Esophagus muscularis mucosa (tissue), 4 donors: Measurements from ENCODE around the gene SCLT1.

Experiments
- CTCF ChIP-seq, 3 experiments: fragments of 200-600 bp in 2 of 3; fragments of 450-650 bp in 1 of 3; sonication (generic) in 2 of 3; IDR thresholded peaks; one replicate each; pipeline ENCODE4 v1.5.1; 2017 to 2019; ENCODE audit warnings: antibody characterized with exemption in 3 of 3, mild to moderate bottlenecking in 2 of 3, moderate library complexity in 1 of 3
- EP300 ChIP-seq: sonication (generic); formaldehyde crosslinking; IDR thresholded peaks from one replicate; pipeline ENCODE4 v1.6.1; 2017; ENCODE audit warnings: antibody characterized with exemption
- POLR2A ChIP-seq: fragments of 450-650 bp; IDR thresholded peaks from one replicate; pipeline ENCODE4 v1.6.1; 2017; ENCODE audit warnings: antibody characterized with exemption, moderate library complexity, mild to moderate bottlenecking, low read depth

GRCh38 chr4:129109965-129110824, 16.9 kb upstream of the SCLT1 start:
- no peak for TF ChIP-seq CTCF (IDR thresholded peaks at IDR 0.05)
- no peak for TF ChIP-seq POLR2A
- TF ChIP-seq EP300: no peak
